ENCODE results near the gene NOS3. TPM values are rescaled to one million over a fixed set of nuclear protein-coding genes. Genes with fewer than 3 reads are reported as not detected.

Gene NOS3
- total and polyA plus RNA-seq, 9 of the 15 experiments (the other 6 are each of a cell fraction or from before 2014, with no cell fraction given): 1.1 to 121 (median 23.6) TPM

- TF ChIP-seq FOXA1 (IDR thresholded peaks at IDR 0.05; ENCODE audit: borderline replicate concordance) (no peak), ZNF561 (CRISPR knock-in tag; conservative IDR thresholded peaks at IDR 0.05) (no peak), ZNF282 (CRISPR knock-in tag; IDR thresholded peaks at IDR 0.05) (no peak), TARDBP (IDR thresholded peaks at IDR 0.05) (no peak), CC2D1A (IDR thresholded peaks at IDR 0.05) (no peak), RBM17 (IDR thresholded peaks at IDR 0.05; ENCODE audit: borderline replicate concordance, low read depth, low read length) (no peak), FIP1L1 (IDR thresholded peaks at IDR 0.05; ENCODE audit: low read depth, low read length, poor library complexity, severe bottlenecking) (no peak), TCF7L2 (IDR thresholded peaks at IDR 0.05; ENCODE audit: low read depth, low read length) (no peak), CCAR2 (IDR thresholded peaks at IDR 0.05; ENCODE audit: low read depth, low read length) (no peak), FOXJ2 (tag; IDR thresholded peaks at IDR 0.05) (no peak), EGR1 (conservative IDR thresholded peaks at IDR 0.05) (no peak), TFE3 (CRISPR knock-in tag; IDR thresholded peaks at IDR 0.05) (no peak), TAF7 (tag; IDR thresholded peaks at IDR 0.05) (no peak), NFIC (IDR thresholded peaks at IDR 0.05) (no peak), PHF20 (IDR thresholded peaks at IDR 0.05; ENCODE audit: partially characterized antibody) (no peak), MAFF (IDR thresholded peaks at IDR 0.05; ENCODE audit: low read length) (peak; percentile 47; the same call in 1 of the 2 replicates), HMG20A (CRISPR knock-in tag; conservative IDR thresholded peaks at IDR 0.05) (no peak), MBD2 (IDR thresholded peaks at IDR 0.05; ENCODE audit: borderline replicate concordance, low read depth) (no peak), POLR2H (tag; IDR thresholded peaks at IDR 0.05; ENCODE audit: low read depth) (no peak), KLF1 (tag; IDR thresholded peaks at IDR 0.05) (no peak), MYNN (IDR thresholded peaks at IDR 0.05) (no peak), MYNN (CRISPR knock-in tag; IDR thresholded peaks at IDR 0.05) (no peak), ATF7 (IDR thresholded peaks at IDR 0.05) (no peak), NR4A1 (CRISPR knock-in tag; IDR thresholded peaks at IDR 0.05) (no peak), NR4A1 (tag; IDR thresholded peaks at IDR 0.05) (0 out of 2 replicates have a peak, but pooled peaks have one; percentile 52), PTBP1 (IDR thresholded peaks at IDR 0.05; ENCODE audit: low read depth, low read length) (no peak), SMARCC2 (IDR thresholded peaks at IDR 0.05; ENCODE audit: low read depth) (no peak), ZNF165 (CRISPR knock-in tag; IDR thresholded peaks at IDR 0.05; ENCODE audit: borderline replicate concordance) (no peak), SIN3A (IDR thresholded peaks at IDR 0.05; ENCODE audit: borderline replicate concordance in 2 of 2, control insufficient read depth in 1 of 2, low read depth in 2 of 2, low read length in 2 of 2) (peak; percentile 45 to 59; a peak in 1 of 4 replicates), CXXC5 (CRISPR knock-in tag; IDR thresholded peaks at IDR 0.05) (peak; percentile 43)
- TF ChIP-seq, protein P1, sequence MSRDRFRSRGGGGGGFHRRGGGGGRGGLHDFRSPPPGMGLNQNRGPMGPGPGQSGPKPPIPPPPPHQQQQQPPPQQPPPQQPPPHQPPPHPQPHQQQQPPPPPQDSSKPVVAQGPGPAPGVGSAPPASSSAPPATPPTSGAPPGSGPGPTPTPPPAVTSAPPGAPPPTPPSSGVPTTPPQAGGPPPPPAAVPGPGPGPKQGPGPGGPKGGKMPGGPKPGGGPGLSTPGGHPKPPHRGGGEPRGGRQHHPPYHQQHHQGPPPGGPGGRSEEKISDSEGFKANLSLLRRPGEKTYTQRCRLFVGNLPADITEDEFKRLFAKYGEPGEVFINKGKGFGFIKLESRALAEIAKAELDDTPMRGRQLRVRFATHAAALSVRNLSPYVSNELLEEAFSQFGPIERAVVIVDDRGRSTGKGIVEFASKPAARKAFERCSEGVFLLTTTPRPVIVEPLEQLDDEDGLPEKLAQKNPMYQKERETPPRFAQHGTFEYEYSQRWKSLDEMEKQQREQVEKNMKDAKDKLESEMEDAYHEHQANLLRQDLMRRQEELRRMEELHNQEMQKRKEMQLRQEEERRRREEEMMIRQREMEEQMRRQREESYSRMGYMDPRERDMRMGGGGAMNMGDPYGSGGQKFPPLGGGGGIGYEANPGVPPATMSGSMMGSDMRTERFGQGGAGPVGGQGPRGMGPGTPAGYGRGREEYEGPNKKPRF (IDR thresholded peaks at IDR 0.05; ENCODE audit: low read depth, low read length): no peak
These were observed 6.9 kb upstream of the NOS3 start (continued) for GRCh38 chr7:150983893-150984368.

All from K562 (cell line).